GM21360 (cell line): ENCODE results near the gene ANAPC16.
"Not testable (repeated sequence)": the region's sequence is repeated elsewhere in the genome, so short reads cannot be mapped to it uniquely, and the experiment has no call there.

Source experiments
- ATAC-seq: cut with Tn5 transposase; IDR thresholded peaks from one replicate; pipeline ENCODE4 v1.9.1; 2021; ENCODE audit warnings: mild to moderate bottlenecking, moderate library complexity; ENCODE audit not compliant: unreplicated experiment

The ANAPC16 gene

GRCh38 chr10:72211381-72211780, 4.4 kb upstream of the ANAPC16 start:
- not testable (repeated sequence) for ATAC-seq

DNA sequence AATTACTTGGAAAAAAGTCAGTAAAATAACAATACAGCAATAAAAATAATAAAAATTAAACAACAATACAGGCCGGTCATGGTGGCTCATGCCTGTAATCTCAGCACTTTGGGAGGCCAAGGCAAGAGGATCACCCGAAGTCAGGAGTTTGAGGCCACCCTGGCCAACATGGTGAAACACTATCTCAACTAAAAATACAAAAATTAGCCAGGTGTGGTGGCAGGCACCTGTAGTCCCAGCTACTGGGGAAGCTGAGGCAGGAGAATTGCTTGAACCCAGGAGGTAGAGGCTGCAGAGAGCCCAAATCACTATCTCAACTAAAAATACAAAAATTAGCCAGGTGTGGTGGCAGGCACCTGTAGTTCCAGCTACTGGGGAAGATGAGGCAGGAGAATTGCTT, 4.0 kb upstream of the ANAPC16 start:
- not testable (repeated sequence) for ATAC-seq

DNA sequence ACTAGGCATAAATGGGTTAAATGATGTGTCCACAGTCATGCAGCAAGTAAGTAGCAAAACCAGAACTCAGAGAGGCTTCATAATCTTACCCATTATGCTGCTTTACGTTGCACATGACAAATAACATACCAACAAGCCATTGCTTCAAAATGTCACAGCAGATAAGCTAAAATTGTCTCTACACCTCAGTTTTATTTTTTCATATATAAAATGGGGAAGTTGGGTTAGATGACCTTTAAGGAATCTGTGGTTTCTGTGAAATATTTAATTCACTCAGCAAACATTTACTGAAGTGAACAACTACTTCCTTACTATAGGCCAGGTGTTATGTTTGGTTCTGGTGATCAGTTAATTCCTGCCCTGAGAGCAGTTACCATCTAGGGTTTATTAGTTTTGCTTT, 2.5 kb downstream of the ANAPC16 start:
- ATAC-seq: no peak

GRCh38 chr10:72218726-72219125, 2.9 kb downstream of the ANAPC16 start:
- no peak for ATAC-seq

- no peak for ATAC-seq
These were observed 3.5 kb downstream of the ANAPC16 start for GRCh38 chr10:72219235-72219814.

DNA sequence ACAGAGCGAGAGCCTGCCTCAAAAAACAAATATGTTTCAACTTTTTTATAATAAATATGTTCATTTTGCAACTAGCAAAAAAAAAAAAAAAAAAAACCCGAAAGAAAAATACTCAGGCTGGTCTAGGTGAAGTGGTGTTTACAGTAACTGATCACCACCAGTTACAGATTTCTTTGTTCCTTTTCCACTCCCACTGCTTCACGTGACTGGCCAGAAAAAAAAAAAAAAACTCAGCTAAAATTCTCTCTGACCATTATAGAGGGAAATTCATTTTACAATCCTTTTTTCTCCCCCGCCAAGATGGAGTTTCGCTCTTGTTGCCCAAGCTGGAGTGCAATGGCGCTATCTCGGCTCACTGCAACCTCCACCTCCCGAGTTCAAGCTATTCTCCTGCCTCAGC, 4.8 kb downstream of the ANAPC16 start:
- no peak for ATAC-seq

- no peak for ATAC-seq
These were observed 5.5 kb downstream of the ANAPC16 start for GRCh38 chr10:72221278-72221677.

DNA sequence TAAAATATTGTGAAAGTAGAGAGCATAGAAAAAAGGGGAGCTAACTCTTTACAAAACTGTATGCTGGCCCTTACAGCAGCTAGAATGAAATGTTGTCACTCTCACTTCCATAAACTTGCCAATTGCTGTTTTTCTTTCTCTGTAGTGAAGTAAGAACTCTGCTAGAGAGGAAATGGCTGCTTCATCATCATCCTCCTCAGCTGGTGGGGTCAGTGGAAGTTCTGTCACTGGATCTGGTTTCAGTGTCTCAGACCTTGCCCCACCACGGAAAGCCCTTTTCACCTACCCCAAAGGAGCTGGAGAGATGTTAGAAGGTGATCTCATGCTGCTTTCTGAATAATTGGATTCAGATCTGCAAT, 7.9 kb downstream of the ANAPC16 start:
- no peak for ATAC-seq

- ATAC-seq: not testable (repeated sequence)
These were observed 8.4 kb downstream of the ANAPC16 start for GRCh38 chr10:72224191-72224590.

DNA sequence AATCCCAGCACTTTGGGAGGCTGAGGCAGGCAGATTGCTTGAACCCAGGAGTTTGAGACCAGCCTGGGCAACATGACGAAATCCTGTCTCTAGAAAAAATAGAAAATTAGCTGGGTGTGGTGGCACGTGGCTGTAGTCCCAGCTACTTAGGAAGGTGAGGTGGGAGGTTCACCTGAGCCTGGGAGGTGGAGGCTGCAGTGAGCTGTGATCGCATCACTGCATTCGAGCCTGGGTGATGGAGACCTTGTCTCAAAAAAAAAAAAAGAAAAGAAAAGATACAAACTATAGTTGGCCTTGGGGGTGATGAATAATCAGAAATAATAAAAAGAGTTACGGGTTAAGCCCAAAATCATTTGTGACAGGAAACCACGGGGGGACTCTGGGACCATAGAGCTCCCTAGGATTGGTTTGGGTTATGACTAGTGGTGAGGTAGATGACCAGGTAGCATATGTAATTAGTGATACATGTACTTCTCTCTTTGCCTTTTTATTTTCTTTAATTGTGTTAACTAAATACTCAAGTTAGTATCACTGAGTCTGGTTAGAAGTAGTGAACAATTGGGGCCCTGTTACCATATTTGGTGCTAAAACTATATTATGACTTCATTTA, 10.7 kb downstream of the ANAPC16 start:
- no peak for ATAC-seq

- ATAC-seq: no peak
These were observed 12.0 kb downstream of the ANAPC16 start for GRCh38 chr10:72227826-72228225.

DNA sequence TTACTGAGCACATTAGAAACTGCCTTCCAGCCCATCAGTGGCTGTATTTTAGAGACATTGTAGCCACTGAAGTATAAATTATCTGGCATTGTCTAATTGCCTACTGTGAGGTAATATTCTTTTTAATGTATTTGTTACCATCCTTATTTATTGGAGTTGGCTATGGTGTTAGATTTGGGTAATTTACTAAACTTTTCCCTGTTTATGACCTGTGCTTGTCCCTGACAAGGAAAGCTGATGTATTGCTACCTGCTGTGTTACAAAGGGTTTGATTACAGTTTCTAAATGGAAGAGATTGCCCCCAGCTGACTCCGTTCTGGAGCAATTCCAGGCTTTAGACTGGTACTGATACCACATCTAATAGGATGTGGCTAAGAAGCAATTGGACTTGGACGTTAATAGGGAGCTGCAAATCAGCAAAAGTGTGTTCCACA, 12.5 kb downstream of the ANAPC16 start:
- no peak for ATAC-seq

- ATAC-seq: no peak
These were observed 13.7 kb downstream of the ANAPC16 start for GRCh38 chr10:72229261-72230251.

- ATAC-seq: no peak
These were observed 17.8 kb downstream of the ANAPC16 start for GRCh38 chr10:72233621-72234020.

DNA sequence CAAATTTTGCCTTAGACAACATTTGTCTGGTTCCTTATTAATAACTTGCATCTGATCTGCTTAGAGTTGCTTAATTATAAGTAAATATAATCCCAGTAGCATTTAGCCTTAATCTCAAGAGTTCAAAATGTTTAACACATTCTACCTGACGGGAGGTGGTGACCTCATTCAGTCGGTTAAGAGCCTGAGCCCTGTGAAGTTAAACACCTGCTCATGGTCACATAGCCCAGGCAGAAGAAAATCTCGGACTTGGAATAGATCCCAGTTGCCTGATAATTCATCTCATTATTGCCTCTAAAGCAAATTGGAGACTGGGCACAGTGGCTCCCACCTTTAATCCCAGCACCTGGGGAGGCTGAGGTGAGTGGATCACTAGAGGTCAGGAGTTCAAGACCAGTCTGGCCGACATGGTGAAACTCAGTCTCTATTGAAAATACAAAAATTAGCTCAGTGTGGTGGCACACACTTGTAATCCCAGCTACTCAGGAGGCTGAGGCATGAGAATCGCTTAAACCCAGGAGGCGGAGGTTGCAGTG, 18.8 kb downstream of the ANAPC16 start:
- ATAC-seq: no peak

DNA sequence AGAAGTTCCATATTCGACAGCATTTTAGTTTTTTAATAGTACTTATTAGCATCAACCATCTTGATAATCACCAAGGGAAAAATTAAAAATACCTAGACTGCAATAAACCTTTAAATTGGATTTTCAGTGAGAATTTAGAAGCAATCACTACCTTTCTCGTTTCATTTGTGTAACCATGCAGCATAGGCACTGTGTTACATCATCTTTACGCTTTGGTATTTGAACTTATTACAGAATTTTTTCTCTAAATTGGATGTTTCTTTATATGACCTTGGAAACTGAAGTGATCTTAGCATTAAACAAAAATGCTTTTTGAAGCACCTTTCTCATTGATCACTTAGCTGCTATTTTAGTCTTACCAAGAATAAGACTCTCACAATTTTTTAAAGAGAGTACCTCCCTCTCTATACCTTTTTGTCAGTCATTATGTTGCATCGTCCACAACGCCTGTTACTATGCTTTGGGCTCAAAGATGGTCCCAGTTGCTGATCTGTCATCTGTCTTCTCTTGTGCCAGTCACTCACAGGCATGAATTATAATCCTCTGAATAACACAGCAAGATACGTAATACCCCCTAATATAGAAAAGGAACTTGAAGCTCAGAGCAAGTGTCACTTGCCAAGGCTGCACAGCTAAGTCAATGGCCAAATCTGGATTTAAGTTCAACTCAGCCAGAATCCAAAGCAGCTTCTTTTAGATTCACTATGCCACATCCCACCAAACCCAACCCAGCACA, 19.9 kb downstream of the ANAPC16 start:
- no peak for ATAC-seq

GRCh38 chr10:72238392-72239175, 22.8 kb downstream of the ANAPC16 start:
- no peak for ATAC-seq

GRCh38 chr10:72239409-72239808, 23.6 kb downstream of the ANAPC16 start:
- no peak for ATAC-seq

GRCh38 chr10:72240371-72240770, 24.6 kb downstream of the ANAPC16 start:
- no peak for ATAC-seq

DNA sequence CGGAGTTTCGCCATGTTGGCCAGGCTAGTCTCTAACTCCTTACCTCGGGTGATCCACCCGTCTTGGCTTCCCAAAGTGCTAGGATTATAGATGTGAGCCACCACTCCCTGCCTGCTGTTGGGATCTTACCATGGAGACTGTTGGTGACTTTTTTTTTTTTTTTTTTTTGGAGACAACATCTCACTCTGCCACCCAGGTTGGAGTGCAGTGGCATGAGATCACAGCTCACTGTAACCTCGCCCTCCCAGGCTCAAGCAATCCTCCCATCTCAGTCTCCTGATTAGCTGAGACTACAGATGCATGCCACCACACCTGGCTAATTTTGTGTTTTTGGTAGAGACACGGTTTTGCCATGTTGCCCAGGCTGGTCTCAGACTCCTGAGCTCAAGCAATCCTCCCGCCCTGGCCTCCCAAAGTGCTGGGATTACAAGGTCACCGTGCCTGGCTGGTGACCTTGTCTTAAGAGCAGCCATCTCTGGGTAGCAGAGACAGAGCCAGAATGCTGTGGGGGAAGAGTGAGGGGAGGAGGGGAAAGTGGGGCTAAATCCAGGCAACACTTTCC, 26.0 kb downstream of the ANAPC16 start:
- ATAC-seq: no peak
